K562 (cell line): ENCODE results near the gene ITGA2B. TPM values are rescaled to one million over a fixed set of nuclear protein-coding genes. Genes with fewer than 3 reads are reported as not detected.

Experiments used
- ARHGAP35 ChIP-seq: fragments of 450-650 bp; IDR thresholded peaks from 2 replicates; pipeline ENCODE4 v1.6.1; 2018; ENCODE audit not compliant: partially characterized antibody
- ARID3B ChIP-seq: fragments of 250-450 bp; sonication (Bioruptor Pico); IDR thresholded peaks from 2 replicates; pipeline ENCODE4 v1.4.0; 2020; ENCODE audit warnings: borderline replicate concordance
- FOXA3 ChIP-seq, 2 experiments: fragments of 450-650 bp in 1 of 2; sonication (generic) in 1 of 2; formaldehyde crosslinking; IDR thresholded peaks in 1 of 2; conservative IDR thresholded peaks in 1 of 2; 2 replicates each; pipeline versions ENCODE4 v1.4.0 to v1.8.0; 2020 to 2022; ENCODE audit warnings: mild to moderate bottlenecking in 2 of 2, missing genetic modification reagents in 1 of 2
- HDGF ChIP-seq: fragments of 450-650 bp; IDR thresholded peaks from 2 replicates; pipeline ENCODE4 v1.6.1; 2016
- KDM1A ChIP-seq, 2 experiments: fragments of 450-650 bp; IDR thresholded peaks; 2 replicates each; pipeline ENCODE4 v1.6.1; 2016; ENCODE audit warnings: mild to moderate bottlenecking in 2 of 2
- NONO ChIP-seq, 2 experiments: fragments of 200-400 bp in 1 of 2; fragments of 450-650 bp in 1 of 2; formaldehyde crosslinking in 1 of 2; IDR thresholded peaks; 2 replicates each; pipeline ENCODE4 v1.6.1; 2017; ENCODE audit warnings: low read depth in 2 of 2, mild to moderate bottlenecking in 2 of 2, moderate library complexity in 2 of 2, low read length in 1 of 2
- NR2F6 ChIP-seq: fragments of 450-650 bp; formaldehyde crosslinking; IDR thresholded peaks from 2 replicates; pipeline ENCODE4 v1.4.0; 2020; ENCODE audit warnings: mild to moderate bottlenecking
- PRDM10 ChIP-seq: fragments of 450-650 bp; IDR thresholded peaks from 2 replicates; pipeline ENCODE4 v1.6.1; 2018; ENCODE audit not compliant: partially characterized antibody
- RNF2 ChIP-seq: sonication (generic); IDR thresholded peaks from 2 replicates; pipeline ENCODE4 v1.6.1; 2016
- SMAD3 ChIP-seq: fragments of 450-650 bp; formaldehyde crosslinking; conservative IDR thresholded peaks from 2 replicates; pipeline ENCODE4 v1.4.0; 2020; ENCODE audit warnings: mild to moderate bottlenecking
- TBP ChIP-seq: optimal IDR thresholded peaks from 2 replicates; pipeline ENCODE3; 2011; ENCODE audit warnings: low read depth, low read length, improper control_type of control experiment
- ZNF232 ChIP-seq: sonication (generic); formaldehyde crosslinking; IDR thresholded peaks from 2 replicates; pipeline ENCODE4 v1.8.0; 2022; ENCODE audit warnings: mild to moderate bottlenecking, missing genetic modification reagents
- ZNF253 ChIP-seq: fragments of 250-450 bp; sonication (Bioruptor Pico); conservative IDR thresholded peaks from 2 replicates; pipeline ENCODE4 v1.6.1; 2021; ENCODE audit warnings: mild to moderate bottlenecking
- ZNF408 ChIP-seq: fragments of 250-450 bp; sonication (Bioruptor Pico); IDR thresholded peaks from 2 replicates; pipeline ENCODE4 v1.4.0; 2020; ENCODE audit warnings: low read depth, mild to moderate bottlenecking, moderate library complexity
- polyA plus RNA-seq, 8 experiments: library from polyadenylated mRNA; depleted of rRNA in 4 of 8; stranded (reverse) in 5 of 8; unstranded in 3 of 8; fragments of >200 nt; fragmentation: Nextera tagmentation in 2 of 8; fragmentation: Illumina TruSeq in 1 of 8; extraction: Ambion mirVana in 2 of 8; extraction: Trizol in 1 of 8; gene quantifications; 2 replicates each; pipeline versions ENCODE4 v1.2.1 to v1.2.3, GENCODE V29; 2011 to 2014; ENCODE audit warnings: inconsistent platforms in 1 of 8, missing spikeins in 1 of 8
- total RNA-seq, 7 experiments: library from RNA; depleted of rRNA in 6 of 7; stranded (reverse); fragments of >200 nt in 6 of 7; fragmentation: Illumina TruSeq in 2 of 7; extraction: Trizol in 2 of 7; gene quantifications; 2 replicates each; pipeline versions ENCODE4 v1.2.1 to v1.2.3, GENCODE V29; 2011 to 2021; ENCODE audit warnings: low replicate concordance in 1 of 7
- TF ChIP-seq, protein P1 (sequence below), 2 experiments: fragments of 450-650 bp; IDR thresholded peaks; 2 replicates each; pipeline ENCODE4 v1.6.1; 2018; ENCODE audit warnings: mild to moderate bottlenecking in 2 of 2, low read depth in 1 of 2; ENCODE audit not compliant: partially characterized antibody in 2 of 2
- TF ChIP-seq, protein P2 (sequence below): fragments of 250-450 bp; sonication (Bioruptor Pico); IDR thresholded peaks from 2 replicates; pipeline ENCODE4 v1.8.0; 2021; ENCODE audit warnings: moderate library complexity, mild to moderate bottlenecking, inconsistent platforms
- TF ChIP-seq, protein P3 (sequence below): IDR thresholded peaks from 3 replicates; pipeline ENCODE4 v1.6.1; 2011; ENCODE audit warnings: borderline replicate concordance, mild to moderate bottlenecking; ENCODE audit not compliant: insufficient read length, insufficient read depth

Gene ITGA2B
- total and polyA plus RNA-seq, 9 of the 15 experiments (the other 6 are each of a cell fraction or from before 2014, with no cell fraction given), result 1.1 to 26.4 (median 5.6) TPM

- TF ChIP-seq, protein P1, sequence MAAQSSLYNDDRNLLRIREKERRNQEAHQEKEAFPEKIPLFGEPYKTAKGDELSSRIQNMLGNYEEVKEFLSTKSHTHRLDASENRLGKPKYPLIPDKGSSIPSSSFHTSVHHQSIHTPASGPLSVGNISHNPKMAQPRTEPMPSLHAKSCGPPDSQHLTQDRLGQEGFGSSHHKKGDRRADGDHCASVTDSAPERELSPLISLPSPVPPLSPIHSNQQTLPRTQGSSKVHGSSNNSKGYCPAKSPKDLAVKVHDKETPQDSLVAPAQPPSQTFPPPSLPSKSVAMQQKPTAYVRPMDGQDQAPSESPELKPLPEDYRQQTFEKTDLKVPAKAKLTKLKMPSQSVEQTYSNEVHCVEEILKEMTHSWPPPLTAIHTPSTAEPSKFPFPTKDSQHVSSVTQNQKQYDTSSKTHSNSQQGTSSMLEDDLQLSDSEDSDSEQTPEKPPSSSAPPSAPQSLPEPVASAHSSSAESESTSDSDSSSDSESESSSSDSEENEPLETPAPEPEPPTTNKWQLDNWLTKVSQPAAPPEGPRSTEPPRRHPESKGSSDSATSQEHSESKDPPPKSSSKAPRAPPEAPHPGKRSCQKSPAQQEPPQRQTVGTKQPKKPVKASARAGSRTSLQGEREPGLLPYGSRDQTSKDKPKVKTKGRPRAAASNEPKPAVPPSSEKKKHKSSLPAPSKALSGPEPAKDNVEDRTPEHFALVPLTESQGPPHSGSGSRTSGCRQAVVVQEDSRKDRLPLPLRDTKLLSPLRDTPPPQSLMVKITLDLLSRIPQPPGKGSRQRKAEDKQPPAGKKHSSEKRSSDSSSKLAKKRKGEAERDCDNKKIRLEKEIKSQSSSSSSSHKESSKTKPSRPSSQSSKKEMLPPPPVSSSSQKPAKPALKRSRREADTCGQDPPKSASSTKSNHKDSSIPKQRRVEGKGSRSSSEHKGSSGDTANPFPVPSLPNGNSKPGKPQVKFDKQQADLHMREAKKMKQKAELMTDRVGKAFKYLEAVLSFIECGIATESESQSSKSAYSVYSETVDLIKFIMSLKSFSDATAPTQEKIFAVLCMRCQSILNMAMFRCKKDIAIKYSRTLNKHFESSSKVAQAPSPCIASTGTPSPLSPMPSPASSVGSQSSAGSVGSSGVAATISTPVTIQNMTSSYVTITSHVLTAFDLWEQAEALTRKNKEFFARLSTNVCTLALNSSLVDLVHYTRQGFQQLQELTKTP (IDR thresholded peaks at IDR 0.05; ENCODE audit: low read depth in 1 of 2, partially characterized antibody in 2 of 2), result no peak
- TF ChIP-seq, protein P2, sequence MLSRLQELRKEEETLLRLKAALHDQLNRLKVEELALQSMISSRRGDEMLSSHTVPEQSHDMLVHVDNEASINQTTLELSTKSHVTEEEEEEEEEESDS, result no peak
- TF ChIP-seq ARHGAP35 (no peak), NONO (IDR thresholded peaks at IDR 0.05; ENCODE audit: low read depth in 2 of 2, low read length in 1 of 2) (peak in 1 of 2 experiments; percentile 90; a peak in 3 of 4 replicates), NR2F6 (CRISPR knock-in tag) (0 out of 2 replicates have a peak, but pooled peaks have one; percentile 11), PRDM10 (peak; percentile 19), TBP (peak; percentile 49), SMAD3 (CRISPR knock-in tag) (no peak), FOXA3 (CRISPR knock-in tag; conservative IDR thresholded peaks at IDR 0.05 in 1 of 2, IDR thresholded peaks at IDR 0.05 in 1 of 2) (no peak; a peak in 1 of 4 replicates), RNF2 (no peak; the same call in none of the 2 replicates), ZNF232 (CRISPR knock-in tag) (no peak), HDGF (no peak), ZNF408 (CRISPR knock-in tag) (peak; percentile 100; the same call in 1 of the 2 replicates), KDM1A (IDR thresholded peaks at IDR 0.05) (peak; percentile 65 to 80), ARID3B (CRISPR knock-in tag) (no peak), ZNF253 (CRISPR knock-in tag) (no peak)
- TF ChIP-seq, protein P3, sequence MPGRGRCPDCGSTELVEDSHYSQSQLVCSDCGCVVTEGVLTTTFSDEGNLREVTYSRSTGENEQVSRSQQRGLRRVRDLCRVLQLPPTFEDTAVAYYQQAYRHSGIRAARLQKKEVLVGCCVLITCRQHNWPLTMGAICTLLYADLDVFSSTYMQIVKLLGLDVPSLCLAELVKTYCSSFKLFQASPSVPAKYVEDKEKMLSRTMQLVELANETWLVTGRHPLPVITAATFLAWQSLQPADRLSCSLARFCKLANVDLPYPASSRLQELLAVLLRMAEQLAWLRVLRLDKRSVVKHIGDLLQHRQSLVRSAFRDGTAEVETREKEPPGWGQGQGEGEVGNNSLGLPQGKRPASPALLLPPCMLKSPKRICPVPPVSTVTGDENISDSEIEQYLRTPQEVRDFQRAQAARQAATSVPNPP, result no peak
Observed at GRCh38 chr17:44324571-44325275, 64.7 kb downstream of the ITGA2B start, which contains the start of gene SLC25A39 (continued).
